Lung (tissue), 12 donors: ENCODE measurements around the gene LGR6. TPM values are rescaled to one million over a fixed set of nuclear protein-coding genes. Genes with fewer than 3 reads are reported as not detected.
"Not testable (repeated sequence)": the region's sequence is repeated elsewhere in the genome, so short reads cannot be mapped to it uniquely, and the experiment has no call there.

Experiments used
- ATAC-seq: fragments of 200-7000 bp; cut with Tn5 transposase; one replicate; pipeline ENCODE4 v1.9.1; 2020; ENCODE audit warnings: moderate number of reproducible peaks; ENCODE audit not compliant: insufficient read depth, low FRiP score
- DNase-seq, 3 donors: peaks; one replicate each; pipeline ENCODE4 v3.0.0-alpha.2; 2013 to 2017
- H3K27ac ChIP-seq, 2 donors: one replicate each; pipeline ENCODE4 v1.5.1; 2013; ENCODE audit warnings: mild to moderate bottlenecking in 2 of 2, moderate library complexity in 2 of 2, control low read depth in 1 of 2, inconsistent platforms in 1 of 2, low read depth in 1 of 2, low read length in 1 of 2
- H3K27me3 ChIP-seq, 3 donors: one replicate each; pipeline ENCODE4 v1.5.1; 2013; ENCODE audit warnings: low read length in 2 of 3; ENCODE audit not compliant: control insufficient read depth in 3 of 3, insufficient read depth in 3 of 3
- H3K36me3 ChIP-seq, 4 donors: one replicate each; pipeline ENCODE4 v1.5.1; 2013; ENCODE audit warnings: low read length in 4 of 4, mild to moderate bottlenecking in 1 of 4, moderate library complexity in 1 of 4; ENCODE audit not compliant: control insufficient read depth in 4 of 4, insufficient read depth in 4 of 4
- H3K4me1 ChIP-seq, 5 donors: one replicate each; pipeline ENCODE4 v1.5.1; 2013; ENCODE audit warnings: low read length in 5 of 5, mild to moderate bottlenecking in 2 of 5, moderate library complexity in 1 of 5; ENCODE audit not compliant: control insufficient read depth in 5 of 5, insufficient read depth in 5 of 5
- H3K4me3 ChIP-seq: one replicate; pipeline ENCODE4 v1.5.1; 2013; ENCODE audit warnings: mild to moderate bottlenecking, control low read depth, moderate library complexity
- H3K9ac ChIP-seq, 2 donors: one replicate each; pipeline ENCODE4 v1.5.1; 2013; ENCODE audit warnings: low read length in 2 of 2, control low read depth in 1 of 2; ENCODE audit not compliant: insufficient read depth in 1 of 2
- H3K9me3 ChIP-seq, 4 donors: one replicate each; pipeline ENCODE4 v1.5.1; 2013; ENCODE audit warnings: low read length in 3 of 4, mild to moderate bottlenecking in 1 of 4, moderate library complexity in 1 of 4; ENCODE audit not compliant: control insufficient read depth in 4 of 4, insufficient read depth in 3 of 4
- WGBS, 2 donors: extraction: QIAGEN DNeasy Blood & Tissue Kit; methylation state at CpG; one replicate each; pipeline ENCODE4 v1.1.7; 2013; 5-methylcytosine and 5-hydroxymethylcytosine counted together
- polyA plus RNA-seq, 2 donors: library from polyadenylated mRNA; stranded (reverse); fragments of 200-250 nt; gene quantifications; one replicate each; pipeline ENCODE4 v1.2.1, GENCODE V29; 2013
- total RNA-seq, 2 donors: library from RNA; depleted of rRNA in 1 of 2; stranded (reverse); fragments of >200 nt in 1 of 2; gene quantifications; one replicate each; pipeline ENCODE4 v1.2.1, GENCODE V29; 2014 to 2021
- TF ChIP-seq, protein P1 (sequence below): IDR thresholded peaks from 2 replicates; pipeline ENCODE4 v1.5.1; 2012; ENCODE audit warnings: mild to moderate bottlenecking; ENCODE audit errors: control extremely low read depth, extremely low read depth
- donor health status: control.
- donor health status: control.
- donor health status: Bipolar disorder and iron deficiency.
- donor health status: healthy.
- donor health status: DM: yes; HTN: yes; CAD: no.

LGR6 gene
- total and polyA plus RNA-seq, 4 donors, result 0.57 to 4.1 (median 1.3) TPM

DNA sequence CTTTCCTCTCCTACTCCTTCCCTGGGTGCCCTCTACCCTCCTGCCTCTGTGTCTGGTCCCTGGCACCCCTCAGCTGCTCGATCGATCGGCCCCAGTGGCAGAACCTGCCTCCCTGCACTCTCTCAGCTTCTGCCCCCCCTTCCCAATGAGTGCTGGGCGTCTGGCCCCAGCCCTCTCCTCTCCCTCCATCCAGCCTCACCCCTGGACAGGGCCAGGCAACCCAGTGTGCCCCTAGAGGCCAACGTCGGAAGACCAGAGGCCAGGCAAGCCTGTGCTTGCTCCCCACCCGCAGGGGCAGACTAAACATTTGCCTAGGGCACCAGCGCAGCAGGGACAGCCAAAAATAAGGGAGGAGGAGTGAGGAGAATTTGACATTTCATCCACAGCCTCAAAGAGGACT, 43.5 kb downstream of the LGR6 start:
- Histone ChIP-seq H3K27ac (no peak overlapping the region), H3K9me3 (peaks cover 0 to 2% (median 0%) of the 10 kb centered on the region in 4 donors), H3K36me3 (no peaks in the 10 kb centered on the region), H3K9ac (no peak overlapping the region), H3K4me1 (no peaks in the 10 kb centered on the region), H3K27me3 (peaks cover 0 to 5% (median 0%) of the 10 kb centered on the region in 3 donors), H3K4me3 (no peak overlapping the region)
- ATAC-seq (no peak), DNase-seq (peak in 1 of 3 donors; percentile 32)
- 35 to 42% methylated on average over 8 of the region's 8 CpGs for WGBS, 2 donors
- TF ChIP-seq, protein P1, sequence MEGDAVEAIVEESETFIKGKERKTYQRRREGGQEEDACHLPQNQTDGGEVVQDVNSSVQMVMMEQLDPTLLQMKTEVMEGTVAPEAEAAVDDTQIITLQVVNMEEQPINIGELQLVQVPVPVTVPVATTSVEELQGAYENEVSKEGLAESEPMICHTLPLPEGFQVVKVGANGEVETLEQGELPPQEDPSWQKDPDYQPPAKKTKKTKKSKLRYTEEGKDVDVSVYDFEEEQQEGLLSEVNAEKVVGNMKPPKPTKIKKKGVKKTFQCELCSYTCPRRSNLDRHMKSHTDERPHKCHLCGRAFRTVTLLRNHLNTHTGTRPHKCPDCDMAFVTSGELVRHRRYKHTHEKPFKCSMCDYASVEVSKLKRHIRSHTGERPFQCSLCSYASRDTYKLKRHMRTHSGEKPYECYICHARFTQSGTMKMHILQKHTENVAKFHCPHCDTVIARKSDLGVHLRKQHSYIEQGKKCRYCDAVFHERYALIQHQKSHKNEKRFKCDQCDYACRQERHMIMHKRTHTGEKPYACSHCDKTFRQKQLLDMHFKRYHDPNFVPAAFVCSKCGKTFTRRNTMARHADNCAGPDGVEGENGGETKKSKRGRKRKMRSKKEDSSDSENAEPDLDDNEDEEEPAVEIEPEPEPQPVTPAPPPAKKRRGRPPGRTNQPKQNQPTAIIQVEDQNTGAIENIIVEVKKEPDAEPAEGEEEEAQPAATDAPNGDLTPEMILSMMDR, result no peak

DNA sequence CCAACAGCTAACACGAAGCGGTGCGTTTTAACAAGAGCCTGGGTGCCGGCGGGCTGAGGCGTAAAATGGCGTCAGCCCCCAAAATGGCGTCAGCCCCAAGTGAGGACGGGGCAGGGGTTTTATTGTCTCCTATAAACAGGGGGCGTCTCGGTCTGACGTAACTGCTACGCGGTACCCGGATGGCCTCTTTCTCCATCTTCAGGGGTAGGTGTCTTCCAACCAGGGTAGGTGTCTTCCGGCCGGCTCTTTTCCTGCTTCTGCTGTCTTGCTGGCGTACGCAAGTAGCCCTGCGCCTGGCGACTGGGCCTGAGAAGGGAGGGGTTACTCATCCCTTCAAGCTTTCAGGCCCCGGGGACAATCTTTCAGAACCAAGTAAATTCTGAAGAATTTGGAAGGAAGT, 45.3 kb downstream of the LGR6 start:
- H3K9me3 ChIP-seq, result peaks cover 0 to 2% (median 0%) of the 10 kb centered on the region in 4 donors
- ATAC-seq, result no peak
- DNase-seq, result peak in 1 of 3 donors; percentile 4
- H3K9ac ChIP-seq, result no peak overlapping the region
- H3K4me1 ChIP-seq, result no peaks in the 10 kb centered on the region
- TF ChIP-seq, protein P1, result no peak
- no peaks in the 10 kb centered on the region for H3K36me3 ChIP-seq
- WGBS, 2 donors, result 92 to 93% methylated on average over 20 to 22 of the region's 22 CpGs
- H3K27me3 ChIP-seq, result peaks cover 0 to 5% (median 0%) of the 10 kb centered on the region in 3 donors
- H3K4me3 ChIP-seq, result no peak overlapping the region
- H3K27ac ChIP-seq, result no peak overlapping the region

DNA sequence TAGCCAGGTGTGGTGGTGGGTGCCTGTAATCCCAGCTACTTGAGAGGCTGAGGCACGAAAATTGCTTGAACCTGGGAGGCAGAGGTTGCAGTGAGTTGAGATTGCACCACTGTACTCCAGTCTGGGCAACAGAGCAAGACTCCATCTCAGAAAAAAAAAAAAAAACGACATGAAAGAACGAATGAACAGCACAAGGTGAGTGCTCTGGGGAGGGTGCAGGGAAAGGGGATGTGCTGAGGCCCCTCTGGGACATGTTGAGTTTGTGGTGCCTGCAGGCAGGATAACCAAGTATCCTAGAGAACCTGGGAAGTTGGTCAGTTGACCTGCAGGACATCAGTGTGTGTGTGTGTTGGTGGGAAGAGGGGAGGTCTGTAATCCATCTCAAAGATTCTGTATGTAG, 46.6 kb downstream of the LGR6 start:
- ATAC-seq, H3K36me3 ChIP-seq, H3K4me3 ChIP-seq, DNase-seq, H3K9me3 ChIP-seq, H3K4me1 ChIP-seq, H3K9ac ChIP-seq, H3K27me3 ChIP-seq, H3K27ac ChIP-seq: not testable (repeated sequence)
- 65 to 79% methylated on average over 3 of the region's 3 CpGs for WGBS, 2 donors

DNA sequence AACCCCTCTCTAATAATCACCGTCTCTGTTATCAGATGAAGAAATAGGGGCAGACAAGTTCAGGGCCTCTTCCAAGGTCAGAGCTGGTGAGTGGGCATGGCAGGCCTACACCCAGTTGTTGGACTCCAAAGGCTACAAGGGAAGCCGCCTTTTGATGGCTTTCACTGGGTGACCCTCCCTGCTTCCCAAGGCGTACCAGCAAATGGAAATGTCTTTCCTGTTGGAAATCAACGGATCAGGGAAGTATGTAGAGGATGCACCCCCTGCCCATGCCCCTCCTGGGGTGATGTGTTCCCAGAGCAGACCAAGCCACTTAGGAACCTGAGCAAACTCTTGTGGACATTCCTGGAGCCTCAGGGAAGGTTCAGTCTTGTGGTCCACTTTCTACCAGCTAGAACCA, 47.4 kb downstream of the LGR6 start:
- Histone ChIP-seq H3K36me3 (no peaks in the 10 kb centered on the region), H3K27me3 (peaks cover 0 to 5% (median 0%) of the 10 kb centered on the region in 3 donors), H3K9ac (no peak overlapping the region), H3K9me3 (peaks cover 0 to 2% (median 0%) of the 10 kb centered on the region in 4 donors), H3K4me3 (no peak overlapping the region), H3K4me1 (no peaks in the 10 kb centered on the region), H3K27ac (no peak overlapping the region)
- TF ChIP-seq, protein P1, result no peak
- WGBS, 2 donors, result 80 to 83% methylated on average over 4 of the region's 4 CpGs
- DNase-seq (peak in 1 of 3 donors; percentile 0), ATAC-seq (no peak)
